Thyroid gland (tissue), 4 donors: ENCODE measurements around the gene RASGRP3. TPM values are rescaled to one million over a fixed set of nuclear protein-coding genes. Genes with fewer than 3 reads are reported as not detected.

Experiments
- DNase-seq, 2 donors: peaks; one replicate each; pipeline ENCODE4 v3.0.0-alpha.2; 2019
- H3K27ac ChIP-seq, 3 donors: fragments of 200-600 bp; sonication (generic); 1 replicate in 2 of 3; 2 replicates in 1 of 3; pipeline ENCODE4 v1.5.1; 2016 to 2019; ENCODE audit warnings: mild to moderate bottlenecking in 1 of 3, moderate library complexity in 1 of 3
- H3K27me3 ChIP-seq: fragments of 200-600 bp; sonication (generic); one replicate; pipeline ENCODE4 v1.5.1; 2019
- H3K36me3 ChIP-seq, 2 donors: fragments of 200-600 bp; sonication (generic); one replicate each; pipeline ENCODE4 v1.5.1; 2016 to 2019
- H3K4me1 ChIP-seq, 2 donors: fragments of 200-600 bp; sonication (generic); one replicate each; pipeline ENCODE4 v1.5.1; 2017 to 2019
- H3K4me3 ChIP-seq, 3 donors: fragments of 200-600 bp; sonication (generic); replicated peaks in 1 of 3; 1 replicate in 2 of 3; 2 replicates in 1 of 3; pipeline ENCODE4 v1.5.1; 2016; ENCODE audit warnings: mild to moderate bottlenecking in 1 of 3
- H3K9me3 ChIP-seq: fragments of 200-600 bp; sonication (generic); one replicate; pipeline ENCODE4 v1.5.1; 2017
- CTCF ChIP-seq, 6 experiments: fragments of 200-600 bp in 3 of 6; fragments of 450-650 bp in 3 of 6; sonication (generic) in 3 of 6; IDR thresholded peaks; one replicate each; pipeline ENCODE4 v1.5.1; 2016 to 2019; ENCODE audit warnings: antibody characterized with exemption in 6 of 6, mild to moderate bottlenecking in 2 of 6, inconsistent platforms in 1 of 6, moderate library complexity in 1 of 6
- POLR2A ChIP-seq, 2 donors: fragments of 450-650 bp; IDR thresholded peaks; one replicate each; pipeline ENCODE4 v1.6.1; 2017; ENCODE audit warnings: antibody characterized with exemption in 2 of 2, mild to moderate bottlenecking in 2 of 2, moderate library complexity in 1 of 2
- WGBS, 2 donors: methylation state at CpG; one replicate each; pipeline ENCODE4 v1.1.5; 2017; 5-methylcytosine and 5-hydroxymethylcytosine counted together
- intact Hi-C: fragments of 100-400 bp; cut with DNase I; formaldehyde crosslinking; loops from one replicate; pipeline ENCODE4 v1.15.1; 2023
- total RNA-seq, 4 donors: library from RNA; depleted of rRNA; stranded (reverse); fragments of >200 nt; gene quantifications; one replicate each; pipeline ENCODE4 v1.2.3, GENCODE V29; 2016

Gene RASGRP3
- total RNA-seq, 4 donors from 2014 or later, result 30.9 to 46.9 (median 34.8) TPM

- H3K4me3 ChIP-seq, result no peak overlapping the region
- no peaks in the 10 kb centered on the region for H3K27me3 ChIP-seq
- peaks cover 2 to 4% of the 10 kb centered on the region in 2 donors for H3K4me1 ChIP-seq
- TF ChIP-seq CTCF (IDR thresholded peaks at IDR 0.05), result no peak
- TF ChIP-seq POLR2A (IDR thresholded peaks at IDR 0.05), result no peak
- WGBS, 2 donors, result 97% methylated on average over 5 of the region's 5 CpGs
- no peaks in the 10 kb centered on the region for H3K36me3 ChIP-seq
- no peak for DNase-seq
- intact Hi-C loops, result no loop called here
- no peak overlapping the region for H3K27ac ChIP-seq
- no peaks in the 10 kb centered on the region for H3K9me3 ChIP-seq
Measured at GRCh38 chr2:33526921-33527320, 50.5 kb downstream of the RASGRP3 start.

- Histone ChIP-seq H3K4me1 (no peaks in the 10 kb centered on the region), H3K9me3 (no peaks in the 10 kb centered on the region), H3K4me3 (no peak overlapping the region), H3K27ac (no peak overlapping the region), H3K36me3 (no peaks in the 10 kb centered on the region), H3K27me3 (no peaks in the 10 kb centered on the region)
- TF ChIP-seq CTCF (IDR thresholded peaks at IDR 0.05) (no peak), POLR2A (IDR thresholded peaks at IDR 0.05) (no peak)
- 100% methylated on average over 2 of the region's 2 CpGs for WGBS, 2 donors
- DNase-seq, result no peak
- intact Hi-C loops, result no loop called here
Measured at GRCh38 chr2:33528441-33528950, 52.0 kb downstream of the RASGRP3 start.

GRCh38 chr2:33529771-33530481 lies 53.5 kb downstream of the RASGRP3 start:
- no peak overlapping the region for H3K27ac ChIP-seq
- no peak for TF ChIP-seq POLR2A (IDR thresholded peaks at IDR 0.05)
- no peak for TF ChIP-seq CTCF (IDR thresholded peaks at IDR 0.05)
- no peaks in the 10 kb centered on the region for H3K27me3 ChIP-seq
- H3K4me3 ChIP-seq, result no peak overlapping the region
- 90 to 95% methylated on average over 6 of the region's 6 CpGs for WGBS, 2 donors
- intact Hi-C loops, result no loop called here
- DNase-seq, result no peak
- H3K36me3 ChIP-seq, result no peaks in the 10 kb centered on the region
- no peaks in the 10 kb centered on the region for H3K4me1 ChIP-seq
- no peaks in the 10 kb centered on the region for H3K9me3 ChIP-seq

- no peaks in the 10 kb centered on the region for H3K9me3 ChIP-seq
- H3K4me1 ChIP-seq, result no peaks in the 10 kb centered on the region
- no peaks in the 10 kb centered on the region for H3K36me3 ChIP-seq
- WGBS, 2 donors, result 83 to 90% methylated on average over 9 to 10 of the region's 10 CpGs
- intact Hi-C loops, result no loop called here
- TF ChIP-seq POLR2A (IDR thresholded peaks at IDR 0.05), result no peak
- TF ChIP-seq CTCF (IDR thresholded peaks at IDR 0.05), result no peak
- DNase-seq, result no peak
- H3K27ac ChIP-seq, result no peak overlapping the region
- no peaks in the 10 kb centered on the region for H3K27me3 ChIP-seq
- H3K4me3 ChIP-seq, result no peak overlapping the region
Measured at GRCh38 chr2:33530690-33531548, 54.5 kb downstream of the RASGRP3 start.
